IgD-negative memory B cell (primary cell): ENCODE measurements around the gene RNF168. TPM values are rescaled to one million over a fixed set of nuclear protein-coding genes. Genes with fewer than 3 reads are reported as not detected.
"Not testable (repeated sequence)": the region's sequence is repeated elsewhere in the genome, so short reads cannot be mapped to it uniquely, and the experiment has no call there.

Experiments
- H3K27ac Mint-ChIP-seq, 3 donors: one replicate each; pipeline ENCODE4 v1.8.0; 2020 to 2022; ENCODE audit warnings: mild to moderate bottlenecking in 3 of 3, mixed read lengths in 3 of 3, moderate library complexity in 1 of 3
- H3K27me3 Mint-ChIP-seq: one replicate; pipeline ENCODE4 v1.8.0; 2021; ENCODE audit warnings: mixed read lengths
- H3K36me3 Mint-ChIP-seq: one replicate; pipeline ENCODE4 v1.8.0; 2020; ENCODE audit warnings: mild to moderate bottlenecking, mixed read lengths
- H3K4me1 Mint-ChIP-seq, 3 donors: one replicate each; pipeline ENCODE4 v1.8.0; 2020 to 2022; ENCODE audit warnings: mixed read lengths in 3 of 3, mild to moderate bottlenecking in 1 of 3
- H3K4me3 Mint-ChIP-seq, 4 donors: one replicate each; pipeline ENCODE4 v1.8.0; 2020 to 2022; ENCODE audit warnings: mild to moderate bottlenecking in 4 of 4, mixed read lengths in 4 of 4, moderate library complexity in 3 of 4
- H3K9me3 Mint-ChIP-seq, 3 donors: one replicate each; pipeline ENCODE4 v1.8.0; 2020 to 2021; ENCODE audit warnings: mixed read lengths in 3 of 3, mild to moderate bottlenecking in 1 of 3
- polyA plus RNA-seq: library from polyadenylated mRNA; unstranded; fragments of 300-500 nt; fragmentation: Illumina TruSeq; gene quantifications from one replicate; pipeline ENCODE4 v1.2.3, GENCODE V29; 2021

Gene RNF168
- polyA plus RNA-seq, 1 donor from 2014 or later = 13.1 TPM

DNA sequence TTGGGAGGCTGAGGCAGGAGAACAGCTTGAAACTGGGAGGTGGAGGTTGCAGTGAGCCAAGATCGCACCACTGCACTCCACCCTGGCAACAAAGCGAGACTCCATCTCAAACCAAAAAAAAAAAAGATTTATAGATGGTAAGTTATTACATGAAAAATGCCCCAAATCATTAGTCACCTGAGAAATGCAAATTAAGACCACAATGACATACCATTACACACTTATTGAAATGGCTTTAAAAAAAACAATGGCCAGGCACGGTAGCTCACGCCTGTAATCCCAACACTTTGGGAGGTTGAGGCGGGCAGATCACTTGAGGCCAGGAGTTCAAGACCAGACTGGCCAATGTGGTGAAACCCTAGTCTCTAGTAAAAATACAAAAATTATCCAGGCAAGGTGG, 81.9 kb downstream of the RNF168 start:
- Mint-ChIP-seq H3K27ac (peak overlapping the region in 1 of 3 donors; percentile 71), H3K4me1 (peaks cover 19 to 37% (median 36%) of the 10 kb centered on the region in 3 donors)
- H3K4me3 Mint-ChIP-seq, H3K36me3 Mint-ChIP-seq, H3K27me3 Mint-ChIP-seq, H3K9me3 Mint-ChIP-seq: not testable (repeated sequence)

DNA sequence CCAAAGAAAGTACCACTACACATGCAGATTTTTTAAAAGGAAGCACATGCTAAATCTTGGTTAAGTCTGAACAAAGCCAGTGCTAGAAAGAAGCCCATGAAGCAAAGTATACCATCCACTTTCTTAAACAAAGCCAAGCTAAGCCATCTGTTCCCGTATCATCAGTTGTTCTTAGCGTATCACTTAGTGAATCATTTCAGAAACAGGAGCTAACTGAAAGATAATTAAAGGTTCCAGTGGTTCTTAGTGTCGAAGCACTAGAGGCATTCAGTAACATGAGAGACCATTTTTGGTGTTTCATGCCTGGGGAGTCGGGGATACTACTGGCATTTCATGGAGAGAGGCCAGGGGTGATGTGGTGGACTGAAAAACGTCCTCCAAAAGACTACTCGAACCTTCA, 84.2 kb downstream of the RNF168 start:
- Mint-ChIP-seq H3K27me3 (no peaks in the 10 kb centered on the region), H3K4me3 (no peak overlapping the region), H3K4me1 (peaks cover 28 to 41% (median 37%) of the 10 kb centered on the region in 3 donors), H3K36me3 (peaks cover 5% of the 10 kb centered on the region), H3K27ac (no peak overlapping the region), H3K9me3 (no peaks in the 10 kb centered on the region)

Other genes starting within 250 kb of the RNF168 start
- 22.2 TPM for gene PCYT1A, start 216.0 kb downstream of the RNF168 start, polyA plus RNA-seq
- 30.6 TPM for gene DYNLT2B, start 185.5 kb downstream of the RNF168 start, polyA plus RNA-seq
- 0.84 TPM for gene TM4SF19, start 165.4 kb downstream of the RNF168 start, polyA plus RNA-seq
- 28.9 TPM for gene UBXN7, start 71.3 kb downstream of the RNF168 start, polyA plus RNA-seq
- gene SMCO1, start 11.6 kb upstream of the RNF168 start, polyA plus RNA-seq = not detected
- 16.2 TPM for gene WDR53, start 64.8 kb upstream of the RNF168 start, polyA plus RNA-seq
- gene FBXO45, start 64.9 kb upstream of the RNF168 start, polyA plus RNA-seq = 1.8 TPM
- 18.9 TPM for gene NRROS, start 135.9 kb upstream of the RNF168 start, polyA plus RNA-seq
- gene CEP19, start 208.5 kb upstream of the RNF168 start, polyA plus RNA-seq = 2.3 TPM
- gene PIGX, start 208.6 kb upstream of the RNF168 start, polyA plus RNA-seq = 18.0 TPM
- gene PAK2, start 236.1 kb upstream of the RNF168 start, polyA plus RNA-seq = 35.0 TPM